Measurements from ENCODE around the gene GPR37. TPM values are rescaled to one million over a fixed set of nuclear protein-coding genes. Genes with fewer than 3 reads are reported as not detected.

The GPR37 gene
- polyA plus RNA-seq, 1 donor = 2.2 TPM

- Histone ChIP-seq H3K36me3 (ENCODE audit: control insufficient read depth, insufficient read depth, low read length) (no peaks in the 10 kb centered on the region), H3K27me3 (ENCODE audit: control insufficient read depth, insufficient read depth, low read length) (no peaks in the 10 kb centered on the region), H3K27ac (ENCODE audit: low read length) (no peak overlapping the region), H3K4me3 (ENCODE audit: low read length) (no peak overlapping the region), H3K9me3 (ENCODE audit: control insufficient read depth, low read depth, low read length) (peaks cover under 1% of the 10 kb centered on the region), H3K4me1 (ENCODE audit: control insufficient read depth, insufficient read depth, low read length) (no peaks in the 10 kb centered on the region)
- no peak for DNase-seq
- WGBS (ENCODE audit: insufficient coverage, low lambda C conversion rate) = 83% methylated on average over 1 of the region's 2 CpGs
Observed at GRCh38 chr7:124702385-124702784, 63.2 kb downstream of the GPR37 start.

- no peaks in the 10 kb centered on the region for H3K9me3 ChIP-seq (ENCODE audit: control insufficient read depth, low read depth, low read length)
- no peaks in the 10 kb centered on the region for H3K4me1 ChIP-seq (ENCODE audit: control insufficient read depth, insufficient read depth, low read length)
- 100% methylated on average over 1 of the region's 2 CpGs for WGBS (ENCODE audit: insufficient coverage, low lambda C conversion rate)
- H3K27me3 ChIP-seq (ENCODE audit: control insufficient read depth, insufficient read depth, low read length) = no peaks in the 10 kb centered on the region
- no peak overlapping the region for H3K27ac ChIP-seq (ENCODE audit: low read length)
- DNase-seq = no peak
- H3K36me3 ChIP-seq (ENCODE audit: control insufficient read depth, insufficient read depth, low read length) = no peaks in the 10 kb centered on the region
- H3K4me3 ChIP-seq (ENCODE audit: low read length) = no peak overlapping the region
Observed at GRCh38 chr7:124701955-124702354, 63.6 kb downstream of the GPR37 start.

- Histone ChIP-seq H3K27me3 (ENCODE audit: control insufficient read depth, insufficient read depth, low read length) (no peaks in the 10 kb centered on the region), H3K36me3 (ENCODE audit: control insufficient read depth, insufficient read depth, low read length) (no peaks in the 10 kb centered on the region), H3K4me3 (ENCODE audit: low read length) (no peak overlapping the region), H3K27ac (ENCODE audit: low read length) (no peak overlapping the region), H3K4me1 (ENCODE audit: control insufficient read depth, insufficient read depth, low read length) (no peaks in the 10 kb centered on the region), H3K9me3 (ENCODE audit: control insufficient read depth, low read depth, low read length) (no peaks in the 10 kb centered on the region)
- DNase-seq = no peak
- no CpG with 5 or more reads among the region's 3 CpGs for WGBS (ENCODE audit: insufficient coverage, low lambda C conversion rate)
Observed at GRCh38 chr7:124700655-124701054, 64.9 kb downstream of the GPR37 start.

GRCh38 chr7:124698964-124699363, 66.6 kb downstream of the GPR37 start:
- no CpG with 5 or more reads among the region's 3 CpGs for WGBS (ENCODE audit: insufficient coverage, low lambda C conversion rate)
- no peak overlapping the region for H3K4me3 ChIP-seq (ENCODE audit: low read length)
- no peak overlapping the region for H3K27ac ChIP-seq (ENCODE audit: low read length)
- H3K27me3 ChIP-seq (ENCODE audit: control insufficient read depth, insufficient read depth, low read length) = no peaks in the 10 kb centered on the region
- H3K4me1 ChIP-seq (ENCODE audit: control insufficient read depth, insufficient read depth, low read length) = no peaks in the 10 kb centered on the region
- no peaks in the 10 kb centered on the region for H3K9me3 ChIP-seq (ENCODE audit: control insufficient read depth, low read depth, low read length)
- no peak for DNase-seq
- no peaks in the 10 kb centered on the region for H3K36me3 ChIP-seq (ENCODE audit: control insufficient read depth, insufficient read depth, low read length)

DNA sequence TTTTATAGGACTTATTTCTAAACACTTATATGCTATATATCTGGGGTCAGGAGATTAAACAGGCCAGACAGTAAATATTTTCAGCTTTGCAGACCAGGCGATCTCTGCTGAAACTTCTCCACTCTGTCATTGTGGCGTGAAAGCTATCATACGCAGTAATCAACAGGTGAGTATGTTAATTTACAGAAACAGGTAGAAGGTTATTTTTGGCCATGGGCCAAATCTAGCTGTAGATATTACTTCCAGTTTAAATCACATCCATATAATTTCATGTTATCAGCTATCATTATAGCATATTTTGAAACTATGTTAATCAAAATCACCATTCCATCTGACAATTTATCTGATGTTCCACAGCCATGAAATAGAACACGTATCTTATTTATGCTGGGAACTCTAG, 67.8 kb downstream of the GPR37 start:
- Histone ChIP-seq H3K4me1 (ENCODE audit: control insufficient read depth, insufficient read depth, low read length) (no peaks in the 10 kb centered on the region), H3K4me3 (ENCODE audit: low read length) (no peak overlapping the region), H3K27ac (ENCODE audit: low read length) (no peak overlapping the region), H3K27me3 (ENCODE audit: control insufficient read depth, insufficient read depth, low read length) (no peaks in the 10 kb centered on the region), H3K36me3 (ENCODE audit: control insufficient read depth, insufficient read depth, low read length) (no peaks in the 10 kb centered on the region), H3K9me3 (ENCODE audit: control insufficient read depth, low read depth, low read length) (no peaks in the 10 kb centered on the region)
- DNase-seq = no peak
- WGBS (ENCODE audit: insufficient coverage, low lambda C conversion rate) = 80% methylated on average over 1 of the region's 4 CpGs

Other genes with a start within 250 kb of the GPR37 start
- 18.2 TPM for gene POT1, start 164.0 kb upstream of the GPR37 start, polyA plus RNA-seq

Measured in large intestine (tissue), 3 donors.